HepG2 (cell line): Measurements from ENCODE around the gene VPREB3. TPM values are rescaled to one million over a fixed set of nuclear protein-coding genes. Genes with fewer than 3 reads are reported as not detected.

Experiments used
- CCAR2 ChIP-seq: fragments of 200-400 bp; formaldehyde crosslinking; optimal IDR thresholded peaks from 2 replicates; pipeline ENCODE3; 2018; ENCODE audit warnings: low read depth, mild to moderate bottlenecking, low read length, moderate library complexity
- DMAP1 ChIP-seq: IDR thresholded peaks from 2 replicates; pipeline ENCODE4 v1.6.1; 2016
- FOXM1 ChIP-seq: sonication (generic); formaldehyde crosslinking; IDR thresholded peaks from 2 replicates; pipeline ENCODE4 v1.5.0; 2020; ENCODE audit warnings: missing genetic modification reagents
- HMG20A ChIP-seq: IDR thresholded peaks from 2 replicates; pipeline ENCODE4 v1.6.1; 2016; ENCODE audit warnings: borderline replicate concordance
- MAZ ChIP-seq, 2 experiments: sonication (generic) in 1 of 2; formaldehyde crosslinking in 1 of 2; IDR thresholded peaks; 2 replicates each; pipeline versions ENCODE4 v1.5.0 to v1.6.1; 2012 to 2020; ENCODE audit warnings: low read depth in 2 of 2, mild to moderate bottlenecking in 2 of 2, borderline replicate concordance in 1 of 2, improper control_type of control experiment in 1 of 2, low read length in 1 of 2, missing genetic modification reagents in 1 of 2, moderate library complexity in 1 of 2
- NAIF1 ChIP-seq: sonication (generic); formaldehyde crosslinking; IDR thresholded peaks from 2 replicates; pipeline ENCODE4 v1.5.0; 2020; ENCODE audit warnings: mild to moderate bottlenecking, missing genetic modification reagents, borderline replicate concordance
- RNF2 ChIP-seq: fragments of 450-650 bp; conservative IDR thresholded peaks from 2 replicates; pipeline ENCODE4 v1.6.1; 2016; ENCODE audit warnings: low read depth
- SETDB1 ChIP-seq: sonication (generic); formaldehyde crosslinking; IDR thresholded peaks from 2 replicates; pipeline ENCODE4 v1.5.1; 2020; ENCODE audit warnings: missing genetic modification reagents, mild to moderate bottlenecking, borderline replicate concordance
- SMAD3 ChIP-seq: sonication (generic); formaldehyde crosslinking; IDR thresholded peaks from 2 replicates; pipeline ENCODE4 v1.4.0; 2020; ENCODE audit warnings: missing genetic modification reagents
- STAG1 ChIP-seq: sonication (generic); formaldehyde crosslinking; IDR thresholded peaks from 2 replicates; pipeline ENCODE4 v1.4.0; 2020; ENCODE audit warnings: missing genetic modification reagents
- ZNF101 ChIP-seq: sonication (generic); formaldehyde crosslinking; IDR thresholded peaks from 2 replicates; pipeline ENCODE4 v1.4.0; 2020; ENCODE audit warnings: mild to moderate bottlenecking, low read depth, missing genetic modification reagents, borderline replicate concordance
- ZNF546 ChIP-seq: sonication (generic); formaldehyde crosslinking; conservative IDR thresholded peaks from 2 replicates; pipeline ENCODE4 v1.8.1; 2023; ENCODE audit warnings: mild to moderate bottlenecking, missing genetic modification reagents
- ZNF564 ChIP-seq: sonication (generic); formaldehyde crosslinking; IDR thresholded peaks from 2 replicates; pipeline ENCODE4 v1.8.1; 2023; ENCODE audit warnings: mild to moderate bottlenecking, missing genetic modification reagents
- ZNF652 ChIP-seq: IDR thresholded peaks from 2 replicates; pipeline ENCODE4 v1.6.1; 2016; ENCODE audit warnings: low read depth, borderline replicate concordance
- polyA plus RNA-seq, 8 experiments: library from polyadenylated mRNA; depleted of rRNA in 3 of 8; stranded (reverse) in 7 of 8; unstranded in 1 of 8; fragments of >200 nt; fragmentation: Illumina TruSeq in 4 of 8; extraction: Trizol in 4 of 8; gene quantifications; 2 replicates each; pipeline versions ENCODE4 v1.2.1 to v1.2.3, GENCODE V29; 2011 to 2016; ENCODE audit warnings: low read depth in 4 of 8, missing spikeins in 1 of 8, mixed read lengths in 1 of 8; ENCODE audit not compliant: insufficient read depth in 1 of 8
- total RNA-seq, 5 experiments: library from RNA; depleted of rRNA; stranded (reverse); fragments of >200 nt; fragmentation: Illumina TruSeq; extraction: Trizol; gene quantifications; 2 replicates each; pipeline ENCODE4 v1.2.3, GENCODE V29; 2016; ENCODE audit warnings: low read depth in 1 of 5
- TF ChIP-seq, protein P1 (sequence below), 2 experiments: sonication (generic) in 1 of 2; formaldehyde crosslinking in 1 of 2; IDR thresholded peaks; 2 replicates each; pipeline versions ENCODE4 v1.4.0 to v1.6.1; 2016 to 2020; ENCODE audit warnings: borderline replicate concordance in 1 of 2, low read depth in 1 of 2, mild to moderate bottlenecking in 1 of 2, missing genetic modification reagents in 1 of 2
- TF ChIP-seq, protein P2 (sequence below): sonication (generic); formaldehyde crosslinking; IDR thresholded peaks from 2 replicates; pipeline ENCODE4 v1.4.0; 2020; ENCODE audit warnings: missing genetic modification reagents
- TF ChIP-seq, protein P3 (sequence below): sonication (generic); formaldehyde crosslinking; IDR thresholded peaks from 2 replicates; pipeline ENCODE4 v1.9.0; 2022; ENCODE audit warnings: missing genetic modification reagents, mild to moderate bottlenecking, borderline replicate concordance
- TF ChIP-seq, protein P4 (sequence below): sonication (generic); formaldehyde crosslinking; IDR thresholded peaks from 2 replicates; pipeline ENCODE4 v1.5.0; 2020; ENCODE audit warnings: mild to moderate bottlenecking, low read depth, missing genetic modification reagents, borderline replicate concordance

Gene VPREB3
- total and polyA plus RNA-seq, 2 of the 13 experiments (the other 11 are each of a cell fraction or from before 2014, with no cell fraction given) = 0.22 TPM; not detected in 1

DNA sequence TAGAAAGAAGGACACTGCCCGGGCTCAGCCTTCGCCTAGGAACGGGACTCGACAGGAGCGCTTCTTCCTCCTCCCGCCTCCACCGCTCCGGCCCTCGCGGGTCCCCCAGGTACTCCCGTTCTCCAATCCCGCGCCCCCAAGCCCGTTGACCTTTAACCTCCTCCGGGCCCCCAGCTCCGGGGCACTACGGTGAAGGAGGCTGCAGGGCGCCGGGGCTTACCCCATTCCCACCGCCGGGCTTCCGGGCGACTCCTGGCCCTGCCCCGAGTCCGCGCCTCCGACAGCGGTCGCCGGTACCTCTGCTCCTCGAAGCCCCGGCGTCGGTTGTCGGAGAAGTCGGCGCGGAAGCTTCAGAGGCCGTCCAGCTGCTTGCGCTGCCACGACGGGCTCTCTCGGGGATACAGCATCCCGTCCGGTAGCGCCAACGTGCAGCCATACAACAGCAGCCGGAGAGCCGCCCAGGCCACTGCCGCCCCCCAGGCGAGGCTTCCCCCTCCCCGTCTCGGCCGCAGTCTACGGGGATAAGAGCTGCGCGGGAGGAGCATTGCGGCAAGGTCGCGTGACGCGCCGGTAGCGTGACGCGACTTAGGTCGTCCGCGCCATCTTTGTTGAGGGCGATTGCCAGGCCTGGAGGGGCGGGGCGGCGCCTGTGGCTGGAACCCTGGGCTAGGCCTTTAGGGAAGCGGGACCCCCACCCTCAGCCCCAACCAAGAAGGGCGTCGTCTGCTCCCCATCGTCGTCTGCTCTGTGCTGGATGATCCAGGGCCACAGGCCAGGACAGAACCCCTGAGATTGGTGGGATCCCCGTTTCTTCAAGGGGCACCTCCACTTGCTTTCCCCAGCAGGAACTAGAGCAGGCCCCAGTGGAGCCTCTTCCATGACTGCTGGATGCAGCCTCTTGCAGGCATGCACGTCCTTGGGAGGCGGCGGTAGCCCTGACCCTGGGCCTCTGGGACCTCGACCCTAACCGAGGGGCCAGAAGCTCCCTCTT lies 37.1 kb downstream of the VPREB3 start (continued):
- TF ChIP-seq ZNF101 (CRISPR knock-in tag) (0 out of 2 replicates have a peak, but pooled peaks have one; percentile 35), ZNF564 (peak; percentile 81; the same call in 1 of the 2 replicates), FOXM1 (CRISPR knock-in tag) (no peak), NAIF1 (CRISPR knock-in tag) (peak; percentile 90; the same call in 1 of the 2 replicates), DMAP1 (CRISPR knock-in tag) (peak; percentile 84; the same call in 1 of the 2 replicates), SMAD3 (peak; percentile 75; the same call in 1 of the 2 replicates), CCAR2 (no peak), RNF2 (no peak; the same call in 1 of the 2 replicates), ZNF546 (CRISPR knock-in tag) (peak; percentile 64), ZNF652 (CRISPR knock-in tag) (no peak), STAG1 (CRISPR knock-in tag) (peak; percentile 16; the same call in 1 of the 2 replicates), MAZ (IDR thresholded peaks at IDR 0.05; ENCODE audit: borderline replicate concordance, low read depth, low read length) (peak; percentile 88; the same call in 1 of the 2 replicates), MAZ (CRISPR knock-in tag; IDR thresholded peaks at IDR 0.05; ENCODE audit: low read depth) (peak; percentile 99), HMG20A (CRISPR knock-in tag) (0 out of 2 replicates have a peak, but pooled peaks have one; percentile 12), SETDB1 (no peak)
- TF ChIP-seq, protein P1, sequence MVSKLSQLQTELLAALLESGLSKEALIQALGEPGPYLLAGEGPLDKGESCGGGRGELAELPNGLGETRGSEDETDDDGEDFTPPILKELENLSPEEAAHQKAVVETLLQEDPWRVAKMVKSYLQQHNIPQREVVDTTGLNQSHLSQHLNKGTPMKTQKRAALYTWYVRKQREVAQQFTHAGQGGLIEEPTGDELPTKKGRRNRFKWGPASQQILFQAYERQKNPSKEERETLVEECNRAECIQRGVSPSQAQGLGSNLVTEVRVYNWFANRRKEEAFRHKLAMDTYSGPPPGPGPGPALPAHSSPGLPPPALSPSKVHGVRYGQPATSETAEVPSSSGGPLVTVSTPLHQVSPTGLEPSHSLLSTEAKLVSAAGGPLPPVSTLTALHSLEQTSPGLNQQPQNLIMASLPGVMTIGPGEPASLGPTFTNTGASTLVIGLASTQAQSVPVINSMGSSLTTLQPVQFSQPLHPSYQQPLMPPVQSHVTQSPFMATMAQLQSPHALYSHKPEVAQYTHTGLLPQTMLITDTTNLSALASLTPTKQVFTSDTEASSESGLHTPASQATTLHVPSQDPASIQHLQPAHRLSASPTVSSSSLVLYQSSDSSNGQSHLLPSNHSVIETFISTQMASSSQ (IDR thresholded peaks at IDR 0.05; ENCODE audit: low read depth) = no peak
- TF ChIP-seq, protein P1 (CRISPR knock-in tag; IDR thresholded peaks at IDR 0.05; ENCODE audit: borderline replicate concordance) = peak; percentile 80
- TF ChIP-seq, protein P2, sequence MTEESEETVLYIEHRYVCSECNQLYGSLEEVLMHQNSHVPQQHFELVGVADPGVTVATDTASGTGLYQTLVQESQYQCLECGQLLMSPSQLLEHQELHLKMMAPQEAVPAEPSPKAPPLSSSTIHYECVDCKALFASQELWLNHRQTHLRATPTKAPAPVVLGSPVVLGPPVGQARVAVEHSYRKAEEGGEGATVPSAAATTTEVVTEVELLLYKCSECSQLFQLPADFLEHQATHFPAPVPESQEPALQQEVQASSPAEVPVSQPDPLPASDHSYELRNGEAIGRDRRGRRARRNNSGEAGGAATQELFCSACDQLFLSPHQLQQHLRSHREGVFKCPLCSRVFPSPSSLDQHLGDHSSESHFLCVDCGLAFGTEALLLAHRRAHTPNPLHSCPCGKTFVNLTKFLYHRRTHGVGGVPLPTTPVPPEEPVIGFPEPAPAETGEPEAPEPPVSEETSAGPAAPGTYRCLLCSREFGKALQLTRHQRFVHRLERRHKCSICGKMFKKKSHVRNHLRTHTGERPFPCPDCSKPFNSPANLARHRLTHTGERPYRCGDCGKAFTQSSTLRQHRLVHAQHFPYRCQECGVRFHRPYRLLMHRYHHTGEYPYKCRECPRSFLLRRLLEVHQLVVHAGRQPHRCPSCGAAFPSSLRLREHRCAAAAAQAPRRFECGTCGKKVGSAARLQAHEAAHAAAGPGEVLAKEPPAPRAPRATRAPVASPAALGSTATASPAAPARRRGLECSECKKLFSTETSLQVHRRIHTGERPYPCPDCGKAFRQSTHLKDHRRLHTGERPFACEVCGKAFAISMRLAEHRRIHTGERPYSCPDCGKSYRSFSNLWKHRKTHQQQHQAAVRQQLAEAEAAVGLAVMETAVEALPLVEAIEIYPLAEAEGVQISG (CRISPR knock-in tag) = peak; percentile 98
- TF ChIP-seq, protein P3, sequence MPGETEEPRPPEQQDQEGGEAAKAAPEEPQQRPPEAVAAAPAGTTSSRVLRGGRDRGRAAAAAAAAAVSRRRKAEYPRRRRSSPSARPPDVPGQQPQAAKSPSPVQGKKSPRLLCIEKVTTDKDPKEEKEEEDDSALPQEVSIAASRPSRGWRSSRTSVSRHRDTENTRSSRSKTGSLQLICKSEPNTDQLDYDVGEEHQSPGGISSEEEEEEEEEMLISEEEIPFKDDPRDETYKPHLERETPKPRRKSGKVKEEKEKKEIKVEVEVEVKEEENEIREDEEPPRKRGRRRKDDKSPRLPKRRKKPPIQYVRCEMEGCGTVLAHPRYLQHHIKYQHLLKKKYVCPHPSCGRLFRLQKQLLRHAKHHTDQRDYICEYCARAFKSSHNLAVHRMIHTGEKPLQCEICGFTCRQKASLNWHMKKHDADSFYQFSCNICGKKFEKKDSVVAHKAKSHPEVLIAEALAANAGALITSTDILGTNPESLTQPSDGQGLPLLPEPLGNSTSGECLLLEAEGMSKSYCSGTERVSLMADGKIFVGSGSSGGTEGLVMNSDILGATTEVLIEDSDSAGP = peak; percentile 90
- TF ChIP-seq, protein P4, sequence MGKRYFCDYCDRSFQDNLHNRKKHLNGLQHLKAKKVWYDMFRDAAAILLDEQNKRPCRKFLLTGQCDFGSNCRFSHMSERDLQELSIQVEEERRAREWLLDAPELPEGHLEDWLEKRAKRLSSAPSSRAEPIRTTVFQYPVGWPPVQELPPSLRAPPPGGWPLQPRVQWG = no peak
